Stimulated activated CD4-positive, alpha-beta T cell treated with anti-CD3 and anti-CD28 coated beads, Interleukin-15, amount 100 ng/mL, for 48 hours (primary cell): Measurements from ENCODE around the gene PI3.
"Not testable (repeated sequence)": the region's sequence is repeated elsewhere in the genome, so short reads cannot be mapped to it uniquely, and the experiment has no call there.

Experiments
- DNase-seq, 2 donors: peaks; one replicate each; pipeline ENCODE4 v3.0.0-alpha.2; 2020; ENCODE audit warnings: low read depth in 2 of 2

Gene PI3

GRCh38 chr20:45174434-45175364, at the start of gene PI3:
PI3 (plus strand) TSS chr20:45174902; CDS start chr20:45174923, 21 bp downstream.
- no peak for DNase-seq

GRCh38 chr20:45128099-45128498, 46.6 kb upstream of the PI3 start:
- DNase-seq = no peak

GRCh38 chr20:45136911-45137310, 37.8 kb upstream of the PI3 start:
- no peak for DNase-seq

GRCh38 chr20:45138561-45139300, 36.0 kb upstream of the PI3 start:
- peak; percentile 68 to 81 for DNase-seq

GRCh38 chr20:45139733-45140375, 34.8 kb upstream of the PI3 start:
- DNase-seq = not testable (repeated sequence)

GRCh38 chr20:45140836-45141235, 33.9 kb upstream of the PI3 start:
- no peak for DNase-seq

GRCh38 chr20:45149062-45149461, 25.6 kb upstream of the PI3 start:
- DNase-seq = no peak

GRCh38 chr20:45152405-45152804, 22.3 kb upstream of the PI3 start:
- no peak for DNase-seq

- no peak for DNase-seq
These were observed 21.6 kb upstream of the PI3 start for GRCh38 chr20:45153147-45153546.

GRCh38 chr20:45153752-45154151, 20.9 kb upstream of the PI3 start:
- DNase-seq = no peak

GRCh38 chr20:45154183-45154582, 20.5 kb upstream of the PI3 start:
- no peak for DNase-seq

- not testable (repeated sequence) for DNase-seq
These were observed 19.9 kb upstream of the PI3 start for GRCh38 chr20:45154794-45155193.

- no peak for DNase-seq
These were observed 18.0 kb upstream of the PI3 start for GRCh38 chr20:45156713-45157112.

- no peak for DNase-seq
These were observed 16.7 kb upstream of the PI3 start for GRCh38 chr20:45157962-45158361.

- DNase-seq = no peak
These were observed 11.5 kb upstream of the PI3 start for GRCh38 chr20:45163083-45163803.

GRCh38 chr20:45164906-45165305, 9.8 kb upstream of the PI3 start:
- no peak for DNase-seq

- DNase-seq = no peak
These were observed 1.2 kb upstream of the PI3 start for GRCh38 chr20:45173522-45173921.

- DNase-seq = no peak
These were observed 2.0 kb downstream of the PI3 start for GRCh38 chr20:45176526-45177267.

GRCh38 chr20:45179166-45179565, 4.5 kb downstream of the PI3 start:
- DNase-seq = no peak

- DNase-seq = no peak
These were observed 6.9 kb downstream of the PI3 start for GRCh38 chr20:45181639-45182038.

- DNase-seq = no peak
These were observed 8.4 kb downstream of the PI3 start for GRCh38 chr20:45183084-45183483.
